ENCODE results near the gene SSH3. TPM values are rescaled to one million over a fixed set of nuclear protein-coding genes. Genes with fewer than 3 reads are reported as not detected.

SSH3 gene
- total RNA-seq, 1 experiment from 2014 or later = 38.0 TPM

- peak overlapping the region; percentile 48 for H3K4me3 Mint-ChIP-seq (ENCODE audit: unreplicated experiment)
- peak overlapping the region; percentile 27 for H3K27ac Mint-ChIP-seq (ENCODE audit: low read depth, unreplicated experiment)
- TF ChIP-seq, protein P1, sequence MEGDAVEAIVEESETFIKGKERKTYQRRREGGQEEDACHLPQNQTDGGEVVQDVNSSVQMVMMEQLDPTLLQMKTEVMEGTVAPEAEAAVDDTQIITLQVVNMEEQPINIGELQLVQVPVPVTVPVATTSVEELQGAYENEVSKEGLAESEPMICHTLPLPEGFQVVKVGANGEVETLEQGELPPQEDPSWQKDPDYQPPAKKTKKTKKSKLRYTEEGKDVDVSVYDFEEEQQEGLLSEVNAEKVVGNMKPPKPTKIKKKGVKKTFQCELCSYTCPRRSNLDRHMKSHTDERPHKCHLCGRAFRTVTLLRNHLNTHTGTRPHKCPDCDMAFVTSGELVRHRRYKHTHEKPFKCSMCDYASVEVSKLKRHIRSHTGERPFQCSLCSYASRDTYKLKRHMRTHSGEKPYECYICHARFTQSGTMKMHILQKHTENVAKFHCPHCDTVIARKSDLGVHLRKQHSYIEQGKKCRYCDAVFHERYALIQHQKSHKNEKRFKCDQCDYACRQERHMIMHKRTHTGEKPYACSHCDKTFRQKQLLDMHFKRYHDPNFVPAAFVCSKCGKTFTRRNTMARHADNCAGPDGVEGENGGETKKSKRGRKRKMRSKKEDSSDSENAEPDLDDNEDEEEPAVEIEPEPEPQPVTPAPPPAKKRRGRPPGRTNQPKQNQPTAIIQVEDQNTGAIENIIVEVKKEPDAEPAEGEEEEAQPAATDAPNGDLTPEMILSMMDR (IDR thresholded peaks at IDR 0.05; ENCODE audit: unreplicated experiment) = no peak
- DNase-seq (ENCODE audit: unreplicated experiment) = no peak
- CTCF ChIA-PET = interaction anchor here (0.6 to 1.5 kb wide), 3 partner anchors 13 to 41 kb away, joined by 3 to 5 read pairs (median 4); no protein-coding TSS in a partner anchor
- H3K27me3 Mint-ChIP-seq (ENCODE audit: insufficient read depth, unreplicated experiment) = no peaks in the 10 kb centered on the region
- no peaks in the 10 kb centered on the region for H3K4me1 Mint-ChIP-seq (ENCODE audit: insufficient read depth, unreplicated experiment)
- H3K36me3 Mint-ChIP-seq (ENCODE audit: insufficient read depth, unreplicated experiment) = peaks cover 21% of the 10 kb centered on the region
- POLR2A ChIA-PET = interaction anchor here (0.8 to 1.5 kb wide), 5 partner anchors 10 to 41 kb away, joined by 3 to 6 read pairs (median 3); partner anchors contain the start of gene ANKRD13D
- no peaks in the 10 kb centered on the region for H3K9me3 Mint-ChIP-seq (ENCODE audit: unreplicated experiment)
- BruUV-seq (replicated peaks) = no TSS peak
- intact Hi-C loops (cut with micrococcal nuclease) = no loop called here
Observed at GRCh38 chr11:67276781-67277230, 26.5 kb upstream of the SSH3 start.

- POLR2A ChIA-PET = interaction anchor here (0.7 to 1.5 kb wide), 10 partner anchors 8 to 115 kb away, joined by 3 to 6 read pairs (median 3); partner anchors contain the start of gene ANKRD13D
- Mint-ChIP-seq H3K4me3 (ENCODE audit: unreplicated experiment) (peak overlapping the region; percentile 48), H3K36me3 (ENCODE audit: insufficient read depth, unreplicated experiment) (peaks cover 21% of the 10 kb centered on the region), H3K27me3 (ENCODE audit: insufficient read depth, unreplicated experiment) (no peaks in the 10 kb centered on the region), H3K4me1 (ENCODE audit: insufficient read depth, unreplicated experiment) (no peaks in the 10 kb centered on the region), H3K9me3 (ENCODE audit: unreplicated experiment) (no peaks in the 10 kb centered on the region), H3K27ac (ENCODE audit: low read depth, unreplicated experiment) (peak overlapping the region; percentile 27)
- BruUV-seq (replicated peaks) = no TSS peak
- intact Hi-C loops (cut with micrococcal nuclease) = no loop called here
- peak; percentile 57 for DNase-seq (ENCODE audit: unreplicated experiment)
- TF ChIP-seq, protein P1 (IDR thresholded peaks at IDR 0.05; ENCODE audit: unreplicated experiment) = no peak
- CTCF ChIA-PET = interaction anchor here (0.5 to 1.5 kb wide), 5 partner anchors 10 to 481 kb away, joined by 3 to 5 read pairs (median 3); no protein-coding TSS in a partner anchor
Observed at GRCh38 chr11:67277231-67277961, 25.9 kb upstream of the SSH3 start.

DNA sequence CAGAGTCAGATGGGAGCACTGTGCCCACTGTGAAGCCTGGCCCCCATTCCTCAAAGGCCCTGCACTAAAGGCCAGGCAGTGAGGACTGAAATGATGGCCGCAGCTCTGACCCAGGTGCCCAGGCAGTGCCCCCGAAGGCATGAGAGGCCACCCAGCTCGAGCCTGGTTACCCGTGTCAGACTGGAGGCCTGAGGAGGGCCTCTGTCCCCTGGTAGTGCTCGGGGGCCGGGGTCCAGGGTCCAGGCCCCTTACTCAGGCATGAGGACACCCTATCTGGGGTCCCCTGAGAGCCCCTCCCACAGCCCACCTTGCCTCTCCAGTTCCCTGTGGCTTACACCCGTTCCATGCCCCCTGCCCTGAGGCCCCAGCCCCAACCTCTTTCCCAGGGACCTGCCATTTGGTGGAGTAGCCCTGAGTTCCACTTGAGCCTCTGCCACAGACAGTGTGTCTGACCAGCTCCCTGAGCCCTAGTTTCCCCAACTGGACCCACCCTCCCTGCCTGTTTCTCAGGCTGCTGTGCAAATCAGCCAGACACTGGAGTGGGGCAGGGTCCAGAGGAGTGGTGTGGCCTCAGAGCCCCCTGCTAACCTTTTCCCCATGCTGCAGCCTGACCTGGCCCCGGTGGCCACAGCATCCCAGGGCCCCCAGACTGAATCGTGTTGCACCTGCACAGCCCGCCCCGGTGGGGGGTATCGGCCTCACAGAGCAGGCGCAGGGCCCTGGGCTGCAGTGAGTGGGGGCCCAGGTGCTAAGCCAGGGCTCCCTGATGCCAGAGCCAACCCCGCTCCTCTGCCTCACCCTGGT is 25.0 kb upstream of the SSH3 start:
- intact Hi-C loops (cut with micrococcal nuclease) = no loop called here
- ChIA-PET CTCF (interaction anchor here (0.5 to 1.5 kb wide), 3 partner anchors 11 to 482 kb away, joined by 3 to 5 read pairs (median 3); no protein-coding TSS in a partner anchor), POLR2A (interaction anchor here (0.9 to 1.9 kb wide), 5 partner anchors 9 to 39 kb away, joined by 3 to 6 read pairs (median 3); no protein-coding TSS in a partner anchor)
- no peak overlapping the region for H3K27ac Mint-ChIP-seq (ENCODE audit: low read depth, unreplicated experiment)
- BruUV-seq (replicated peaks) = no TSS peak
- no peaks in the 10 kb centered on the region for H3K4me1 Mint-ChIP-seq (ENCODE audit: insufficient read depth, unreplicated experiment)
- DNase-seq (ENCODE audit: unreplicated experiment) = no peak
- no peak overlapping the region for H3K4me3 Mint-ChIP-seq (ENCODE audit: unreplicated experiment)
- TF ChIP-seq, protein P1 (IDR thresholded peaks at IDR 0.05; ENCODE audit: unreplicated experiment) = no peak
- no peaks in the 10 kb centered on the region for H3K27me3 Mint-ChIP-seq (ENCODE audit: insufficient read depth, unreplicated experiment)
- H3K9me3 Mint-ChIP-seq (ENCODE audit: unreplicated experiment) = no peaks in the 10 kb centered on the region
- peaks cover 27% of the 10 kb centered on the region for H3K36me3 Mint-ChIP-seq (ENCODE audit: insufficient read depth, unreplicated experiment)

Measured in MCF 10A (cell line).